Measurements from ENCODE around the gene NCAN. TPM values are rescaled to one million over a fixed set of nuclear protein-coding genes. Genes with fewer than 3 reads are reported as not detected.
A peak's percentile ranks its signal among the peaks of the same experiment; 100 is the strongest.

NCAN gene
- polyA plus RNA-seq, 3 donors, result not detected

DNA sequence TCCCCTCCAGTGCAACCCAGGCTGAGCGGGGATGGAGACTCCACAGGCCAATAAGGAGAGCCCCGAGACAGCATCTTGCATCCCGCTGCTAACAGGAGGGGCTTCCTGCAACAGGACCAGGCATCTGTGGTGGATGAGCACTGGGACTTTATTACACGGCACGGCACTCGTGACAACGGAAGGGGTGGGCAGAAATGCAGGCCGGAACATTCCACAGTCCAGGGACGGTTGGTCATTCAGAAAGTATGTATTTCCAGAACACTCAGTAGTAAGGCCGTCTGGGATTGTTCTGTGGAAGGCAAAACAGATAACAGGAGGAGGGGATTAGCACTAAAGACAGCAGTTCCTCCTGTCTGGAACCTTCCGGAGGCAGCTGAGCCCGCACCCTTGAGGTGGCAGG, 64.6 kb downstream of the NCAN start:
- Histone ChIP-seq H3K9me3 (replicated peaks in 1 of 2; ENCODE audit: control insufficient read depth in 1 of 2, insufficient read depth in 1 of 2, low read length in 2 of 2) (no peaks in the 10 kb centered on the region), H3K4me3 (replicated peaks in 1 of 3; ENCODE audit: low read depth in 2 of 3, low read length in 3 of 3) (no peak overlapping the region), H3K4me1 (ENCODE audit: control insufficient read depth in 1 of 2, insufficient read depth in 2 of 2, low read length in 2 of 2) (no peaks in the 10 kb centered on the region), H3K9ac (ENCODE audit: insufficient read depth, low read length, poor library complexity, severe bottlenecking) (no peak overlapping the region), H3K4me2 (replicated peaks; ENCODE audit: extremely low read depth, low read length, poor library complexity, severe bottlenecking) (no peak overlapping the region), H3K27ac (ENCODE audit: low read depth in 1 of 2, low read length in 2 of 2) (no peak overlapping the region), H3K79me2 (ENCODE audit: insufficient read depth, low read length) (no peaks in the 10 kb centered on the region), H3K36me3 (replicated peaks in 1 of 2; ENCODE audit: control insufficient read depth in 1 of 2, insufficient read depth in 2 of 2, low read length in 2 of 2) (peaks cover 55 to 64% of the 10 kb centered on the region in 2 donors), H3K27me3 (ENCODE audit: control insufficient read depth in 2 of 2, insufficient read depth in 2 of 2, low read length in 2 of 2) (peaks cover 6 to 20% of the 10 kb centered on the region in 2 donors), H4K20me1 (ENCODE audit: insufficient read depth, low read length) (no peaks in the 10 kb centered on the region), H2AFZ (ENCODE audit: insufficient read depth, low read depth, low read length, poor library complexity, severe bottlenecking) (no peak overlapping the region)
- DNase-seq, result no peak
- TF ChIP-seq, protein P1, sequence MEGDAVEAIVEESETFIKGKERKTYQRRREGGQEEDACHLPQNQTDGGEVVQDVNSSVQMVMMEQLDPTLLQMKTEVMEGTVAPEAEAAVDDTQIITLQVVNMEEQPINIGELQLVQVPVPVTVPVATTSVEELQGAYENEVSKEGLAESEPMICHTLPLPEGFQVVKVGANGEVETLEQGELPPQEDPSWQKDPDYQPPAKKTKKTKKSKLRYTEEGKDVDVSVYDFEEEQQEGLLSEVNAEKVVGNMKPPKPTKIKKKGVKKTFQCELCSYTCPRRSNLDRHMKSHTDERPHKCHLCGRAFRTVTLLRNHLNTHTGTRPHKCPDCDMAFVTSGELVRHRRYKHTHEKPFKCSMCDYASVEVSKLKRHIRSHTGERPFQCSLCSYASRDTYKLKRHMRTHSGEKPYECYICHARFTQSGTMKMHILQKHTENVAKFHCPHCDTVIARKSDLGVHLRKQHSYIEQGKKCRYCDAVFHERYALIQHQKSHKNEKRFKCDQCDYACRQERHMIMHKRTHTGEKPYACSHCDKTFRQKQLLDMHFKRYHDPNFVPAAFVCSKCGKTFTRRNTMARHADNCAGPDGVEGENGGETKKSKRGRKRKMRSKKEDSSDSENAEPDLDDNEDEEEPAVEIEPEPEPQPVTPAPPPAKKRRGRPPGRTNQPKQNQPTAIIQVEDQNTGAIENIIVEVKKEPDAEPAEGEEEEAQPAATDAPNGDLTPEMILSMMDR (IDR thresholded peaks at IDR 0.05), result no peak
- 97% methylated on average over 11 of the region's 12 CpGs for WGBS (ENCODE audit: insufficient coverage)
- H3K9me3 Mint-ChIP-seq, result peaks cover 0 to 10% (median 0%) of the 10 kb centered on the region in 7 donors
- peak overlapping the region in 1 of 7 donors; percentile 77 for H3K27ac Mint-ChIP-seq
- H3K4me1 Mint-ChIP-seq, result peaks cover 5% of the 10 kb centered on the region
- intact Hi-C loops (cut with micrococcal nuclease), result no loop called here
- no peak overlapping the region for H3K4me3 Mint-ChIP-seq
- peaks cover 49 to 69% of the 10 kb centered on the region in 2 donors for H3K36me3 Mint-ChIP-seq
- peaks cover 28 to 36% (median 29%) of the 10 kb centered on the region in 3 donors for H3K27me3 Mint-ChIP-seq (ENCODE audit: low read depth in 3 of 3)

DNA sequence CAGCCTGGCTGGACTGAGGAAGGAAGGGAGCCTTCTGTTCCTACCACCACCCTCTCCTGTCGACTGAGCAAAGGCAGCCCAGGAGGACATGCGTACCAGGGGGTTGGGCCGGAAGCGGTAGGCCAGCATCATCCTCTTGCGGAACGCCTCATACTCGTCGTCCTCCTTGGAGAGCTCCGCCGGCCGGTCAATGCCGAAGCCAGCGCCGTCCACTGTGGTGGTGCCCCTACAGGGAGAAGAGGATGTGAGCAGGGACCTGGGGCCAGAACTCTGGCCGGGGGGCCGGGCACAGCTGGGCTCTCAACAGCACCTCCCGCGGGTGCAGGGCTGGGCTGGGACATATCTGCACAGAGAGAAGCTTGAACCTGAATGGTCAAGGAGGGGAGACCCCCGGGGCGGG, 65.1 kb downstream of the NCAN start:
- Mint-ChIP-seq H3K4me3 (no peak overlapping the region), H3K27ac (no peak overlapping the region), H3K4me1 (peaks cover 5% of the 10 kb centered on the region), H3K27me3 (ENCODE audit: low read depth in 3 of 3) (peaks cover 24 to 32% (median 26%) of the 10 kb centered on the region in 3 donors), H3K36me3 (peaks cover 54 to 74% of the 10 kb centered on the region in 2 donors), H3K9me3 (peaks cover 0 to 5% (median 0%) of the 10 kb centered on the region in 7 donors)
- H3K4me1 ChIP-seq (ENCODE audit: control insufficient read depth in 1 of 2, insufficient read depth in 2 of 2, low read length in 2 of 2), result no peaks in the 10 kb centered on the region
- no peak overlapping the region for H3K9ac ChIP-seq (ENCODE audit: insufficient read depth, low read length, poor library complexity, severe bottlenecking)
- 93% methylated on average over 13 of the region's 20 CpGs for WGBS (ENCODE audit: insufficient coverage)
- no peak overlapping the region for H3K4me3 ChIP-seq (replicated peaks in 1 of 3; ENCODE audit: low read depth in 2 of 3, low read length in 3 of 3)
- H3K9me3 ChIP-seq (replicated peaks in 1 of 2; ENCODE audit: control insufficient read depth in 1 of 2, insufficient read depth in 1 of 2, low read length in 2 of 2), result no peaks in the 10 kb centered on the region
- H4K20me1 ChIP-seq (ENCODE audit: insufficient read depth, low read length), result no peaks in the 10 kb centered on the region
- H3K27me3 ChIP-seq (ENCODE audit: control insufficient read depth in 2 of 2, insufficient read depth in 2 of 2, low read length in 2 of 2), result peaks cover 6 to 18% of the 10 kb centered on the region in 2 donors
- no peak overlapping the region for H3K27ac ChIP-seq (ENCODE audit: low read depth in 1 of 2, low read length in 2 of 2)
- H3K36me3 ChIP-seq (replicated peaks in 1 of 2; ENCODE audit: control insufficient read depth in 1 of 2, insufficient read depth in 2 of 2, low read length in 2 of 2), result peaks cover 60 to 69% of the 10 kb centered on the region in 2 donors
- H3K4me2 ChIP-seq (replicated peaks; ENCODE audit: extremely low read depth, low read length, poor library complexity, severe bottlenecking), result no peak overlapping the region
- intact Hi-C loops (cut with micrococcal nuclease), result no loop called here
- no peak for DNase-seq
- H2AFZ ChIP-seq (ENCODE audit: insufficient read depth, low read depth, low read length, poor library complexity, severe bottlenecking), result no peak overlapping the region
- H3K79me2 ChIP-seq (ENCODE audit: insufficient read depth, low read length), result no peaks in the 10 kb centered on the region
- TF ChIP-seq, protein P1 (IDR thresholded peaks at IDR 0.05), result no peak
